ENCODE data around the gene TGFBR3.

Gene TGFBR3

DNA sequence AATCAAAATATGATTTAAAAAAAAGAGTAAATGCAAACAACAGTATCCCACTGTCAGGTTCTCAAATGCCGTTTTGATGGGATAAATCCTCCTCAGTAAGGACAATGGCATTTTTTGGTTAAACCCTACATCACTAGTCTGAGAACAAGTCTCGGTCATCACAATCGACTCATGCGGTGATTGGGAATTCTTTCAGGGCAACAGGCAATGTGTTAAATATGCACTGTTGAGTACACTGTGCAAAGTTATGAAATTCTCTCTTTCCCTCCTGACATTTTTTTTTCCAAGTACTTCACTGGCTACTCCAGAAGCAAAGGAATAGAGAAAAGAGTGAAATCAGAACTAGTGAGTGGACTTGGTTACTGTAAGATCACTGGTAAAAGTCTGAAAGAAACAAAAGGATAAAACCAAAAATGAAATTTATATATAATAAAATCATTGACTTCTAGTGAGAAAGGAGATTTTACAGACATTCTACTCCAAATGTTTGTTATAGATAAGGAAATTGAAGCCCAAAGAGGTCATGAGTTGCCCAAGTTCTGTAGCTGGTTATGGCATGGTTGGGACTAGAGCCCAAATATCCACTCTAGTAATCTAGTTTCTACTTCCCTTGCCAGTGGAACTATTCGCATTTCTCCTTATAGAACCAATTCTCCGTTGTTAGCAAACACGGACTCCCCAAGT, 111.3 kb downstream of the TGFBR3 start:
- no peak for DNase-seq

DNA sequence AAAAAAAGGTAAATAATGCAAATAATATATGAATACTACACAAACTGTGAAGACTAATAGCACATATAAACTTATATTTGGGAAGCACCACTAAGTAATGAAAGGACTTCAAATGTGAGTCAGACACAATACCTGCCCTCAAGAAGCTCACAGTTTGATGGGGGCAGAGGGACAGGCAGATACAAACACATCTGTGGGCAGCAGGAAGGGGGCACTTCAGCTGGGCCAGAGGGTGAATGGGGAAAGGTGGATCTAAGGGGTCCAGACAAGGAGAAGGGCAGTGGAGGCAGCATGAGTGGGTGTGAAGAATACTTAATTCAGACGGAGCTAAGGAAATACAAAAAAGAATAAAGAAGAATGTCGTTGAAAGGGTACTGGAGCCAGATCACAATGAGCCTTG, 114.2 kb downstream of the TGFBR3 start:
- DNase-seq, result no peak

DNA sequence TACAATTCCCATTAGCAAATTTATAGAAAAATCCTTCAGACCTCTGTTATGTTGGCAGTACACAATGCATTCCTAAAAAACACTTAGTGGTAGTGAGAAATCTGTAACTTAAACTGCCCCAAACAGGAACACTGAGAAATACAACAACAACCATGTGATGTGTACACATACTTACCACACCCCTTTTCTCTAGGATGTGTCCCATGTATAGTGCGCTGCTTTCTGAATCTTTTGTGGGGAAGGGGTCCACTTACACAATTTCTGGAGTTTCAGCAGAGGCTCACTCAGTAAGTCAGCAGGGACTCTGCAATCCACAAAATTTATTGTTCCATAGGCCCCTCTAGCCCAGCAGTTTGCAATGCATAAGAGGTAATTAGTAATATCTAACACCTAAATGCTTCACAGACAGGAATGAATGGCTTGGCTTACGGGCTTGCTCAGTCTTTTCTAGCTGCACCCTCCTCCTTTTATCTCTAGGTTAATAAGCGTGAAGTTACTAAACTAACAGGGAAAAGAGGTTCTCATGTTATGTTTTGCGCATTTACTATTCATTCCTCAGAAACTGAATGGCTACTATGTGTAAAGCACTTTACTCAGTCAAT, 115.2 kb downstream of the TGFBR3 start:
- DNase-seq, result no peak

DNA sequence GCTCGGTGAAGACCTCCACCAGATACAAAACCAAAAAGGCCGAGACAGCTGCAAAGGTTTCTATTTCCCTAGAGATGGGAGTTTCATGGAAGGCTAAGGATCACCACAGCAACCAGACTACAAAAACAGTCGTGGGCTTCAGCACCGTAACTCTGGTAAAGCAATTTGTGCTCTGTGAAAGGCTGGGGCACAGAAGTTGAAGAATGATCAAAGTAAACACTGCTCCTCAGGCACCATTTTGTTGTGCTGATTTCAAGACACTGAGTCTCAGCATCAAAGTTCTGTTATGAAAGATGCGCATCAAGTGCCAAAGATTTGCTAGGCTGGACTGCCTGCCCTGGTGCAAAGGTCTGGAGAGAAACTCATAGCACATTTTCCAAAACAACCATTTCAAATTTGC, 116.2 kb downstream of the TGFBR3 start:
- no peak for DNase-seq

DNA sequence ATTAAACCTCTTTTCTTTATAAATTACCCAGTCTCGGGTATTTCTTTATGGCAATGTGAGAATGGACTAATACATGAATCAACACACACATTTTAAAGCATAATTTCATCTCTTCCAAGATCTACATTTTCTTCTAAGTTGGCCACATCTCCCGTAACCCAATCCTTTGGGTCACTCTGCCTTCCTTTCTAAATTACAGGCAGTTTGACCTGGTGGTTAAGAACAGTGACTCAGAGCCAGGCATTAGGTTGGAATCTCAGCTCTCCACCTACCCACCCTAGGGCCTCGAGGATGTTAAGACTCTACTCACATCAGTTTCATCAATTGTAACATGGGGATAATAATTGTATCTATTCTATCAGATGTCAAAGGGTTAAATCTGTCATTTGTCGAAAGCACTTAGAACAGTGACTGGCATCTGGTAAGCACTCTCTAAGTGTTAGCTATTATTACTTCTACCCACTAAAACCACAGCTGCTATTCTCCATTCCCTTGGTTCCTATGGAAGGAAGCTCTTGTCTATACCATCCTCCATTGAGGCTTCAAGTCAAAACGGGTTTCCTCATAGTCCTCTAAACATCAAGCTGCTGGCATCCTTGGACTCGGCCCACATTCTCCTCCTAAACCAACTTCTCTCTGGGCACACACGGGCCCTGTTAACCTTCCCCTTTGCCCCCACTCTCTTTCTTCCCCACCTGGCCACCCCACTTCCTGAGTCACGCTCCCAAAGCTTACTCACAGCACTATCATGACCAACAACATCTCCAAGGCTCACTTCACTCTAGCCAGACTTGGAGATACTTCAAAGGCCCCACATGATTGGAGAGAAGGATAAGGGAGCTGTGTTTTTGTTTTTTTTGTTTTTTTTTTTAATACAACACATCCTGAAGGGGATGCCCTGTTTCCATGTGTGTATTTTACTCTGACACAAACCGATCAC, 116.9 kb downstream of the TGFBR3 start:
- no peak for DNase-seq

DNA sequence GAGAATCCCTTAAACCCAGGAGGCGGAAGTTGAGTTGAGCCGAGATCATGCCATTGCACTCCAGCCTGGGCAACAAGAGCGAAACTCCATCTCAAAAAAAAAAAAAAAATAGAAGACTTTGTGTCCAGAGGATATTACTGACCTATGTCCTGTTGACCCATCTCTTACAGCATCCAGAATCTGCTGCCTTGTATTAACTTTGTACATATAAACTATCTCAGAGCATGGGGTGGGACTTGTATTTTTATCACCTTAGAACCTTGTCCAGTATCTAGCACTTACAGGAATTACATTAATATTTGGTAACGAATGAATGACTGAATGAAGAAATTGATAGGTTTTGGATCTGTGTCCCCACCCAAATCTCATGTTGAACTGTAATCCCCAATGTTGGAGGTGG, 117.8 kb downstream of the TGFBR3 start:
- DNase-seq, result no peak

DNA sequence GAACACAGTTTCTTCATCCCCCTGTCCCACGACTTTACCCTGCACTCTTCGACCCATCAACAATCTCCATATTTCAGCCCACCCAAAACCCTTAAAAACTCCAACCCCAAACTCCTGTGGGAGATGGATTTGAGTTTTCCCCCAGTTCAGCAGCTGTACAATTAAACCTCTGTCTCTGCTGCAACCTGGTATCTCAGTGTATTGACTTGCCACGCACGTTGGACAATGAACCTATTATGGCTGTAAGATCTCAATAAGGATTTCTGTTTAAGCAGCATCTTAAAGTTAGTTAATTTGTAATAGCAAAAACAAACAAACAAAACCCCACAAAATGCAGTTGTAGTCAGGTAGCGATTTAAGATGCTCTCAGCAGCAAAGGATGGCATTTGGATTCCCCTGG, 119.1 kb downstream of the TGFBR3 start:
- no peak for DNase-seq

DNA sequence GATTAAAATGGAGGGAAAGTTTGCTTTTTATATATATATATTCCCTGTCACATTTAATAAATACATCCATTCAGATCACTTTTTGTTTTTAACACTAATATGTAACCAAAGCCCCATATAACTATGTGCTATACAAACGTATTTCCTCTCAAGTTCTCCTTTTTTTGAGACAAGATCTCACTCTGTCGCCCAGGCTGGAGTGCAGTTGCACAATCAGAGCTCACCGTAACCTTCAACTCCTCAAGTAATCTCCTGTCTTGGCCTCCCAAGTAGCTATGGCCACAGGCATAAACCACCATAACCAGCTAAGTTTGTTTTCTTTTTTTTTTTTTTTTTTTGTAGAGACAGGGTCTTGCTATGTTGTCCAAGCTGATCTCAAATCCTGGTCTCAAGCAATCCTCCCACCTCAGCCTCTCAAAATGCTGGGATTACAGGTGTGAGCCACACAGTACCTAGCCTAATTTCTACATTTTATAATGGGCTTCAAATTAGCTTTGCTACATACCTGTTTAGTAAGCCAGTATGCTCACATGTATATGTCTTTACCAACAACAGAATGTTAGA, 120.0 kb downstream of the TGFBR3 start:
- no peak for DNase-seq

DNA sequence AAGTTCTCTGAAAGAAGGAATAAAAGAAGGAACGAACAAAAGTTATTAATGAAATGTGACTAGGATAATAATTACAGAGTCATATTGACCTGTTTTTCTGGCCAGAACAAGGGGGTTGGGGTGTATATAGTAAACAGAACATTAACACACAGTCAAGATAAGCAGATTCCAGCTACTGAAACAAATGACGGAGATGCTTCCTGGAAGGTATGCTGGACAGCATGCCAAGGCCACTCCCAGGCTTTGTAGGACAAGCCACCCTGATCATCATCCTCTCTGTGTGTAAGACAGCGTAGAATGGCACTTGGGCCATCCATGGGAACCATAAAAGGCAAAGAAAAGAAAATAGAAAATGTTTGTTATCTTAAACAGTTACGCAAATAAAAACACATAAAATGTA, 120.7 kb downstream of the TGFBR3 start:
- no peak for DNase-seq

DNA sequence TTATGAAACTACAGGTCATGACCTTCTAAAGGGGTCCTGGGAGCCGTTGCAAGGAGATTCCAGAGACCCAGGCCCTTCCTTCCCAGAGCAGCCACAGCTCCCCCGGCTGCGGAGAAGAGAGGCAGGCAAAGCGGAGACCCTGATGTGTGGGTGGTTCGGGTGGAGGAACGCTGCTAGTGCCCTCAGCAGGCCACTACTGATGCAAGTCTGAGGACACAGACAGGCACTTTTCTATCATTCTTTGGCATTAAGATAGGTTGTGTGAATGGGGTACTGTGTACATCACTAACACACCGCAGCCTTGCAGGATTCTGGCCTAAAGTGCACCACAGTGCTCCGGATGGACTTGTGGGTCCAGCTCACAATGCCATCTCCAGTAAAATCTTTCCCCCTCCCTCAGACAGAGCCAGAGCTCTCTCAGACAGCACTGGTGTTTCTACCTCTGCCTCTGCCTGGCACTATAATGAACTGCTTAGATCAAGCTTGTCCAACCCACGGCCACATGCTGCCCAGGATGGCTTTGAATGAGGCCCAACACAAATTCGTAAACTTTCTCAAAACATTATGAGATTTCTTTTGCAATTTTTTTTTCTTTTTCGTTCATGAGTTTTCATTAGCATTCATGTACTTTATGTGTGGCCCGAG, 121.4 kb downstream of the TGFBR3 start:
- no peak for DNase-seq

DNA sequence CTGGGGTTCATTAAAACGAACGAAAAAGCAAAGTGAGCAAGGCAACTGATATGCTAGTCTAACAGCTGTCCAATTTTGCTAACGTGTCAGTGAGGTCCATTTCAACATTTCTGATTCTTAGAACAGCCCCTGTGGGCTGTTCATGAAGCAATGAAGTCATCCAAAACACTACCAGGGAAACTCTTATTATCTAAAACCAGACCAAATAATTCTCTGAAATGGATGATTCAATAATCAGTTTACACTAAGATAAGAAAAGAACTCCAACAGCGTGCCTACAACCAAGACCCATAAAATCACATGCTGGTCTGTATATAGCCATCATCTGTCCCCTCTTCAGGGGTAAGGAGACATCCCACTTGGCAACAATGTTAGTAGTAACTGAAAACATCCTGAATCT, 122.7 kb downstream of the TGFBR3 start:
- no peak for DNase-seq

DNA sequence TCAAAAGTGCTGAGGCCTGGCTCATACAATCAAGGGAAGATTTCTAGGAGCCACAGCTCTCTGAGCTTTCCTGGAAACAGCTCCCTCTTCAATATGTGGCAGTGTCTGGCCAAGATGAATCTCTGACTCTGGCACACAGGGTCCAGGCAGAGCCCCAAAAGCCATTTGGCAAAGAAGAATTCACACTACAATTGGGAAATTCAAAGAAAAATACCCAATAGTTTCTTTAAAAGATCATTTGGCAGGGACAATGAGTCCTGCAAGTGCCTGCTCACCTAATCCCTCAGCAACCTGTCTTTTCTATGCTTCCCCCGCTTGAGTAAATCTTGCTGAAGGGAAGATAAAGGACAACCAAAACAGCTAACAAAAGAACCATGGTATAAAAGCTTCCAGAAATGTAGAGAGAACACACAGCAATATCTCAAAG, 124.6 kb downstream of the TGFBR3 start:
- no peak for DNase-seq

DNA sequence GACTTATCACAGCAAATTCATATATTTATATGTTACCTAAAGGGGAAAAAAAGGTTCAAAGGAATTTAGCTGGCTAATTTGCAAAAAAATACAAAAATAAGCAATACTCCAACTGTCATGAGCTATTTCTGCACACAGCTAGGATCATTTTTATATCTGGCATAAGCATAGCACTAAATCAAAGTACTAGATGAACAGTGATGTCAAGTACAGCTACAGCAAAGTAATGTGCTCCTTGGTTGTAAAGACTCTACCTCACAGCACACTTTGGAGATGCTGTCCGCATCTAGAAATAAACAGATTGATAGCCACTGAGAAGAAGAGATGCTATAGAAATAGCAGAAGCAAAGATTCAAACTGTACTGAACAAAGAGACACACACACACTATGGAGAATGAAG, 125.4 kb downstream of the TGFBR3 start:
- no peak for DNase-seq

DNA sequence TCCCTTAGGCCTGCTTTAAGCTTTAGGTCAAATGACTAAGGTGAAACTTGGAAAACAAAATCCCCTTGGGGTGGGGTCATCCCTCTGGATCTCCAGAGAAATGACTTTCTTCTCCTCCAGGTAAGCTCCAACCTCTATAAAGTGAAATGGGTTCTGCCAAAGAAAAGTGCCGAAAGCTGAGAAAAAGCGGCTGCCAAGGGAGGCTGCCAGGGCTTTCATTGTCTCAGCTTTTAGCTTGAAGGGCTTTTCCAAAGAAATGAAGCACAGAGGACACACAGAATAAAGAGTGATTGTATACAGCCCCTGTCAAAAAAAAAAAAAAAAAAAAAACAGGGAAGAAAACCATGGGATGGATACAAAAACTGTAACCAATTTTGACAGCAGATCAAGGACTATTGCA, 126.9 kb downstream of the TGFBR3 start:
- DNase-seq, result no peak

DNA sequence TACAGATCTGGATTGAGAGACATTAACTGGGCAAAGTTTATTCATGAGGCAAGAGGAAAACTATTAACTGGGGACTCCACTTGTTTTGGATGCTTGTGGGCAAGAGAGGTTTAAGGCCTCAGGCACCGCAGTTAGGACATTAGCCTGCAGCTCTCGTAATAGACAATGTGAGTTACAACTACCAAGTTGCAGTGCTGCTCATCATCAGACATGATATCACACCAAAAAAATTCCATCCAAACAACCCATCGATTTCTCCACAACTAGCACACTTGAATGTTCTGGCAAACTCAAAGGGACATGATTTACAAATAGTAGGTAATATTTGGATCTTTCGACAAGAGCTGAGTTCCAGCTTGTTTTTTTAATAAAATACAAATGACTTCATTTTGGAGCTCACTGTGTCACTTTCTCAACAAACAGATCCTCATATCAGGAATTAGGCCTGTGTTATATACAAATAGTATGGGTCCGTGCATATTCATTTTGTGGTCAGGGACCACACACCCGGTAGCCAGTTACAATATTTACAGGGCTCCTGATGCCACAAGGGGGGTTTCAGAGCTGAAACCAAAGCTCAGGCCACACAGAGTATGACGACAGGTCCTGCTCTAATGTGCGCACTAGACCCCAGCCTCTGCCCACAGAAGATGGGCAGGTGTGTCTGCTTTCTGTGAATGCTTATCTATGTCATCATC, 128.0 kb downstream of the TGFBR3 start:
- no peak for DNase-seq

DNA sequence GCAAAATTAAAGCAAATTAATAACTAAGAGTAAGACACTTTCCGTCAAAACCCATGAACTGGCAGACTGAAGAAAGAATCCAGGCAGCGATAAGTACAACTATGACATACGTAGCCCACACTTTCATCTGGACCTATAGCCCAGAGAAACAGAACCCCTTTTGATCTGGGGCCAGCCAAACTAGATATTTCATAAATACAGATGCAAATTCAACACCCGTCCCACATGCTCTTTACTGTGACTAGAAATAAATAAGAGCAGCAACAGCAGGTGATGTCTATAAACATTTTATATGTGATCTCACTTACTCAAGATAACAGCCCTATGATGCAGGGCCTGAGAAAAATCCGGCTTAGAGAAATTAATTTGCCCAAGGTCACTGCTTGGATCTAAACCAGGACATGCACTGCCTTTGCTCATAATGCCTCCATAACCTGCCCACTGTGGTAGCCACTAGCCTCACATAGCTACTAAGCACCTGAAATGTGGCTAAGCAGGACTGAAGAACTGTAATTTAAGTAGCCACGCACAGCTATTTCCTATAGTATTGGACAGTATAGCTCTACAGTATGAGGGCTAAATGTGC, 130.2 kb downstream of the TGFBR3 start:
- DNase-seq, result no peak

DNA sequence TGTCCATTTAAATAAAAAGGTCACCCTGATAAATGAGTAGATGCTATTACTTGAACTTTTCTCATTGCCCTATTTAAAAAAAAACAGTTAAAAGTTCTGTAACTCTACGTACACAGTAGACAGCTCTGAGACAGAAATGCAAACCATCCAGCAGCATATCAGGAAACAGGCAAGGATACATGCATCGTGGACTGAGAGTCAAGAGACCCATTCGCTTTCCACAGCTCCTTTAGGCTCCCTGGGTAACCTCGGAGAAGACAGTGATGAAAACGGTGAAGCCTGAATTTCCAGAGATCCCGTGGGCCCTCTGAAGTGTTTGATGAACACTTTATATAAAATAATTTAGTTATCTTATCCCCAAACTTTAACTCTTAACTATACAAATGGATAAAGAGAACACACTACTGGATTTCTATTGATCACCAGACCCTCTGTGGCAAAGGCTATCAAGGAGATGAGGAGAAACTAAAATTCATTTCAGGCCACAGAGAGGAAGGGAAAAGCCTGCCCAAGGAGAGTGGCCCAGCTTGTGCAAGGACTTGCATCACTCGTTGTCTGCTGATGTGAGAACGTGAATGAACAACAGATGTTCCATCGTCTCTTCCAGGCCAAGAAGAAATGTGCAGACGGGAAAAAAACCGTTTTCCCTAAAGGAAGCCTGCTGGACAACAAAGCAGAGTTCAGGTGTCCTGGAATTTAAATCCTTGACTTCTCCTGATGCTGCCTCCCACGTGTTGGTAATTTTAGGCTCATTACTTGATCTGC, 131.0 kb downstream of the TGFBR3 start:
- no peak for DNase-seq

DNA sequence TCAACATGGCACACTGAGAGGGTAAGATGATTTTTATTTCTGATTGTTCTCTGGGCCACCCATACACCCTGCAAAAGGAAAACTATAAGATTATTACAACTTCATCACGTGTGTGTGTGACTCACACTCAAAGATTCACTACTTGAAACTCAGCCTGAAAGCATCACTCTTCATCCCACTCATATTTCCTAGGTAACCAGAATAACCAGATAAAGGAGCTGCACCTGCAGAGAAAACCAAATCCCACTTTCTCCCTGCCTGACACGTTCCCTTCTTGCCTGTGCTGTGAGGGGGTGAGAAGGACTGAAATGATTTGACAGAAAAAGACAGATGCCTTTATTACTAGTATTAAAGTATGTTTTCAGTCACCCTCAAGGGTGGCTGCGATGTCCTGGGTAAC, 131.6 kb downstream of the TGFBR3 start:
- peak; percentile 75 for DNase-seq

DNA sequence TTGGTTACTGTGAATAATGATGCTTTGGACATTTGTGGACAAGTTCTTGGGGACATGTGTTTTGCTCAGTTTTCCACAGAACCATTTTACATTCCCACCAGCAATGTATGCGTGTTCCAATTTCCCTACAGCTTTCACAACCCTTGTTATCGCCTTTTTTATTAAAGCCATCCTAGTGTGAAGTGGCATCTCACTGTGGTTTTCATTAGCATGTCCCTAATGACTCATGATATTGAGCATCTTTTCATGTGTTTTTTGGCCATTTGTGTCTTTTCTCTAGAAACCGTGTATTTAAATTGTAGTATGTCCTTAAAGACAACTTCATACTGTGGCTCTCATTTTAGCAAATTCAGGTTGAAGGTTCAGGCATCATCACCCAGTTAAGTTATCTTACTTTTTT, 132.1 kb downstream of the TGFBR3 start:
- no peak for DNase-seq

DNA sequence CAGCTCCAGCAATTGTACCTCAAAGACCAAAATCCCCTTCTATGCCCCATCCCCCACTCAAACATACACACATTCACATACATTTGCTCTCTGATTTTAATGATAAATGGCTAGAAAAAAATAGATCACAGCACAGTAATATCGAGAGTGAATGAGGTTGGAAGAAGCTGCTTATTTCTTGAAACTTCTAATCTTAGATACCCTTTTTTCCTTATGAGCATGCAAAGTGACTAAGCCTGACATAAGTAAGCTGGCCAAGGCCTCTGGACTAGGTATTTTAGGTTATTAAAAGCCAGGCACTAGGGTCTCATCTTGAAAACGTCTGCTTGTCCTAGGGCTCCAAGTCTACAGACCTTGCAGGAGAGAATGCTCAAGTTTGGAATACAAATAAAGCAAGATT, 133.6 kb downstream of the TGFBR3 start:
- DNase-seq, result peak; percentile 8

DNA sequence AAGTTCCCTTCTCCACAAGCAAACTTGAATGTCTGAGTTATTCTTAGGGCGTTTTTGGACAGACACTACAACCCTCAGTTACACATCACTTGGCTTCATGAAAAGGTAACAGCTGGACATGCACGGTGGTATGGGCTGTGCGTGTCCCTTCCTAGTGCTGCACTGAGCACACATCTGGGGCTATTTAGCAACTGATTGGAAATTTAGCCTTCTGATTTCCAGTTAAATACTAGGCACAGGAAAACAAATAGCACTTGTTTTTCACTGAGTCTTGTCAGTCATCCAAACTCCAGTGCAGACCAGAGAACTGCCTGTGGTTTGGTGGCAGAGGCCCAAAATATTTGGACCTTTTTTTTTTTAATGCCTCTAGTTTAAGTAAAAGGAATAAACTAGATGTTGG, 134.7 kb downstream of the TGFBR3 start:
- no peak for DNase-seq

Data from stimulated activated CD4-positive, alpha-beta T cell treated with anti-CD3 and anti-CD28 coated beads, Interleukin-1b, Interleukin-23, amount 100 ng/mL, for 48 hours (primary cell).